Epithelial cell of esophagus (primary cell): ENCODE measurements around the gene FBRSL1.

Experiments
- DNase-seq: peaks from one replicate; pipeline ENCODE4 v3.0.0; 2010; ENCODE audit warnings: low read depth
- H3K4me3 ChIP-seq: 2 replicates; pipeline ENCODE4 v1.5.1; 2011; ENCODE audit warnings: mild to moderate bottlenecking, low read length, control low read depth
- CTCF ChIP-seq: IDR thresholded peaks from 2 replicates; pipeline ENCODE4 v1.5.1; 2011; ENCODE audit warnings: low read depth, mild to moderate bottlenecking, low read length, control low read depth, inconsistent platforms; ENCODE audit not compliant: insufficient read depth; ENCODE audit errors: missing control alignments

Gene FBRSL1

GRCh38 chr12:132534076-132534475 is 44.1 kb downstream of the FBRSL1 start:
- H3K4me3 ChIP-seq, result no peak overlapping the region
- no peak for DNase-seq
- no peak for TF ChIP-seq CTCF

- no peak overlapping the region for H3K4me3 ChIP-seq
- TF ChIP-seq CTCF, result no peak
Observed at GRCh38 chr12:132535019-132535418, 45.1 kb downstream of the FBRSL1 start.

GRCh38 chr12:132536102-132536876 is 46.3 kb downstream of the FBRSL1 start:
- no peak for DNase-seq
- no peak overlapping the region for H3K4me3 ChIP-seq
- TF ChIP-seq CTCF, result no peak

More at GRCh38 chr12:132535019-132535418, 45.1 kb downstream of the FBRSL1 start:
- no peak for DNase-seq

GRCh38 chr12:132537049-132537448 is 47.1 kb downstream of the FBRSL1 start:
- no peak overlapping the region for H3K4me3 ChIP-seq
- no peak for TF ChIP-seq CTCF
- no peak for DNase-seq

GRCh38 chr12:132537836-132538662 is 48.1 kb downstream of the FBRSL1 start:
- no peak for DNase-seq
- no peak overlapping the region for H3K4me3 ChIP-seq
- no peak for TF ChIP-seq CTCF

GRCh38 chr12:132538663-132538990 is 48.7 kb downstream of the FBRSL1 start:
- DNase-seq, result no peak
- H3K4me3 ChIP-seq, result no peak overlapping the region
- no peak for TF ChIP-seq CTCF
